ENCODE data around the gene CPAMD8. TPM values are rescaled to one million over a fixed set of nuclear protein-coding genes. Genes with fewer than 3 reads are reported as not detected.

Gene CPAMD8
- 54.3 TPM for total RNA-seq
- long read RNA-seq, full-length matches to known transcripts = 6 of 67 reads
- long read RNA-seq, partial matches to known transcripts = 14 of 67 reads
- long read RNA-seq, other reads (novel, unspliced or antisense) = 47 of 67 reads

DNA sequence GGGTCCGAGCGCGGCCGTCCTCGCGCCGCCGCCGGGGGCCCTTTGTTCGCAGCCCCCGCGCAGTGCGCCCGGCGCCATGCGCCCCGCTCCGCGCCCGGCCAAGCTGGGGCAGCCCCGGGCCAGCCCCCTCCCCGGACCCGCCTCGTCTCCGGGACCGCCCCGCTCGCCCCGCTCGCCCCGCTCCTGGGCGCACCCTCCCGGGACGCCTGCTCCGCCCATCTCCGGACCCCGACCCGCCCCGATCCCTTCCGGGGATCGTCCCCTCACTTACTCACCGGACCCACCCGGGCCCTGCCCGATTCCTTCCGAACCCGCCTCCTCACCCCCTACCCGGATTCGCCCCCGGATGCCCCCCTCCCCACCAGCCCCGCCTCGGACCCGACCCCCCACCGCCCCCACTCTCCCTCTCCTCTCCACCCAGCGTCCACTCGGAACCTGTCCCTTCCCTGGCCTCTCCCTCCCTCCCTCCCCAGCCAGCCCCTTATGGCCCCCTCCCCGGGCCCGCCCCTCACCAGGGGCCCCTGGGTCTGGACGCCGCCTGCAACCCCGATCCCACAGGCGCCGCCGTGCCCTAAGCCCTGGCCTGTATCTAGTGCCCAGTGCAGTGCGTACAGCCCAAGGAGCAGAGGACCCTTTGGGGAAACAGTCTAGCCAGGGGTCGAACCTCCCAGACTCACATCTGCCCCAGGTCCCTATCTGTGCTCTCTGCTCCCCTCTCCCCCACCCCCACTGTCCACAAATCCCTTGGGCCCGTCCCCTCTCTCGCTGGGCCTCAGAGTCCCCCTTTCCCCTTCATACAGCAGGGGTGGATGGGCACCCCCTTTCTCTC lies at the start of gene CPAMD8:
Gene CPAMD8, minus strand, starts transcription at position 105 of the 829 bp plus-strand sequence. CDS start 168 bp downstream, outside the sequence.
- intact Hi-C loops (cut with DNase I) = no loop called here

GRCh38 chr19:17075864-17076542 lies 49.4 kb upstream of the CPAMD8 start:
- ATAC-seq (no peak), DNase-seq (peak; percentile 70)
- H3K27me3 ChIP-seq (ENCODE audit: low read depth) = no peaks in the 10 kb centered on the region
- peaks cover 14% of the 10 kb centered on the region for H3K36me3 ChIP-seq
- H3K4me3 ChIP-seq = peak overlapping the region; percentile 76
- no peaks in the 10 kb centered on the region for H3K9me3 ChIP-seq
- H3K4me1 ChIP-seq = peaks cover 52% of the 10 kb centered on the region
- intact Hi-C loops (cut with DNase I) = loop anchor here (10.0 kb wide), 1 partner anchor 209 kb away; the partner anchor contains the start of gene ANKLE1
- TF ChIP-seq CTCF (IDR thresholded peaks at IDR 0.05) = no peak
- H3K27ac ChIP-seq = peak overlapping the region; percentile 77

More for the DNA sequence above, at the start of gene CPAMD8:
- DNase-seq = no peak
- no peak for TF ChIP-seq CTCF (IDR thresholded peaks at IDR 0.05)
- Histone ChIP-seq H3K36me3 (no peaks in the 10 kb centered on the region), H3K27me3 (ENCODE audit: low read depth) (peaks cover 7% of the 10 kb centered on the region), H3K27ac (peak within 1 kb of the TSS; percentile 59), H3K4me1 (peaks cover 24% of the 10 kb centered on the region), H3K9me3 (peaks cover 9% of the 10 kb centered on the region), H3K4me3 (peak within 1 kb of the TSS; percentile 54)
- peak; percentile 27 to 40 for ATAC-seq

- DNase-seq (peak; percentile 99), ATAC-seq (peak; percentile 97 to 99)
- no peak for TF ChIP-seq CTCF (IDR thresholded peaks at IDR 0.05)
- Histone ChIP-seq H3K9me3 (no peaks in the 10 kb centered on the region), H3K4me1 (peaks cover 47% of the 10 kb centered on the region), H3K36me3 (peaks cover 18% of the 10 kb centered on the region), H3K27me3 (ENCODE audit: low read depth) (no peaks in the 10 kb centered on the region), H3K27ac (peak within 1 kb of the TSS; percentile 77), H3K4me3 (peak within 1 kb of the TSS; percentile 76)
- intact Hi-C loops (cut with DNase I) = loop anchor here (10.0 kb wide), 1 partner anchor 210 kb away; the partner anchor contains the start of gene ANKLE1
Observed at GRCh38 chr19:17075035-17075863, 48.6 kb upstream of the CPAMD8 start, which contains the start of the genes HAUS8 and MYO9B. Gene HAUS8 (minus strand): TSS chr19:17075452. CDS start chr19:17075422, 30 bp downstream. Gene MYO9B (plus strand): TSS chr19:17075777. CDS start chr19:17101718, 25,941 bp downstream.

DNA sequence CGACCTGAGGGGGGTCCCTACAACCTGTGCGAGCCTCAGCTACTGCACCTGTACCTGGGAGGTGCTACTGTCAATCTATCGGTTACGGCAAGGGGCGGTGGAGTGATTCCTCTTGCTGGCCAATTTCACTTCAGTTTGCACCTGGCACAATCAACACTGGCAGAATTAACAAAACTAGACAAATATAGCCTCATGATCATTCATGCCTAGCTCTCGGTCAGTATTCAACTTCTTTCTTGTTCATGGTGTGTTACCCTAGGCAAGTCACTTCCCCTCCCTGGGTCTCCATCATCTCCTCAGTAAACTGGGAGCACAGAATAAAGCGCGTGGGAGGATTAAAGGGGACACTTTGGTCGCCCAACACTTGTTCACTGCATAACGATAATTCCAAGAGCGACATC lies 48.0 kb upstream of the CPAMD8 start:
- Histone ChIP-seq H3K27ac (peak overlapping the region; percentile 77), H3K27me3 (ENCODE audit: low read depth) (no peaks in the 10 kb centered on the region), H3K36me3 (peaks cover 18% of the 10 kb centered on the region), H3K9me3 (no peaks in the 10 kb centered on the region), H3K4me1 (peaks cover 41% of the 10 kb centered on the region), H3K4me3 (peak overlapping the region; percentile 76)
- no peak for TF ChIP-seq CTCF (IDR thresholded peaks at IDR 0.05)
- ATAC-seq (no peak), DNase-seq (no peak)
- intact Hi-C loops (cut with DNase I) = loop anchor here (10.0 kb wide), 1 partner anchor 210 kb away; the partner anchor contains the start of gene ANKLE1

Measured in lower lobe of right lung (tissue), 2 donors.